Activated CD8-positive, alpha-beta memory T cell treated with anti-CD3 and anti-CD28 coated beads for 36 hours (primary cell): Measurements from ENCODE around the gene NREP. TPM values are rescaled to one million over a fixed set of nuclear protein-coding genes. Genes with fewer than 3 reads are reported as not detected.

ENCODE experiments used
- total RNA-seq, 2 experiments: library from RNA; stranded (reverse); gene quantifications; one replicate each; pipeline ENCODE4 v1.2.3, GENCODE V29; 2021

The NREP gene
- total RNA-seq, 2 experiments from 2014 or later = 7.0 to 7.7 TPM

Other genes with a start within 250 kb of the NREP start
- gene STARD4, start 244.7 kb downstream of the NREP start, total RNA-seq = 10 to 100 TPM; 50.7 to 51.7 TPM